GM06990 (cell line): ENCODE results near the gene SMPX.

Experiments used
- DNase-seq: peaks from one replicate; pipeline ENCODE4 v3.0.0-alpha.2; 2011; ENCODE audit not compliant: insufficient read length; ENCODE audit errors: extremely low read depth
- H3K27me3 ChIP-seq: replicated peaks from 2 replicates; pipeline ENCODE4 v1.6.0; 2011; ENCODE audit warnings: low read length; ENCODE audit not compliant: control insufficient read depth, insufficient read depth
- H3K36me3 ChIP-seq: 2 replicates; pipeline ENCODE4 v1.5.1; 2011; ENCODE audit warnings: low read length; ENCODE audit not compliant: control insufficient read depth, insufficient read depth
- H3K4me3 ChIP-seq: replicated peaks from 2 replicates; pipeline ENCODE4 v1.5.1; 2011; ENCODE audit warnings: low read depth, mild to moderate bottlenecking, control low read depth, low read length
- TF ChIP-seq, protein P1 (sequence below): IDR thresholded peaks from 2 replicates; pipeline ENCODE4 v1.5.1; 2011; ENCODE audit warnings: low read length, control low read depth, mild to moderate bottlenecking, inconsistent platforms; ENCODE audit not compliant: insufficient read depth, poor library complexity, severe bottlenecking

SMPX gene

DNA sequence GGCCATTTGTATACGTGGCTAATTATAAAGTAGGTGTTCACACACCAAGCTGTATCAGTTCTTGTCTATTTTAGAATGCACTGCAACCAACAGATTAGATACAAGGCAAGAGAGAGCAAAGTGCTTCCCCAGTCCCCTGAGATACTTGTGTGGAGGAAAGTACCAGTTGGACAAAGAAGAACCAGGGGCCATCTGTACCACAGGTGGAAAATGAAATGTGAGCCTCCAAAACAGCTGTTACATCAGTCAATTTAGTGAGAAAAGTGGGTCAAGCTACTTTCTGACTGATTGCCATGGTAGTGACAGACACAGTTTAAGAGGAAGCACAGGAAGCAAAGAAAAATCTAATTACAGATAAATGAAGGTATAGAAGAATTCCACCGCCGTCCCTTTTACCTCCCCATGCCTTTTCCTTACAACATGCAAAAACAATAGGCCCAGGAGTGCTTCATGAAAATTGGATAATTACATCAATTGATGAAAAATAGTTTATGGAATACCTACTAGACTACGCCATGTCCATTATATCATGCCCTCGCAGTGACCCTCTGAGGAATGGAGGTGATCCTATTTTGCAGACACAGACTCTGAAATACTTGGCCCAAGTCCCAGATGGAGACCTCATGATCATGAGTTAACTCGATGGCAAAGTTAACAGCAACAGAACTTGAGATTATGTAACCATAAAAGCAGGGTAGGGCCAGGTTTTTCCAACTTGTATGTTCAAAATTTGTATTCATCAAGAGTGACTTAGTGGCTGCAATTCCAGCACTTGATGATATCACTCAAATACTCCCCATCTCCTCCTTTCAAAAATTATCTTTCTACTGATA lies 15.8 kb downstream of the SMPX start:
- DNase-seq = no peak
- no peaks in the 10 kb centered on the region for H3K27me3 ChIP-seq
- H3K36me3 ChIP-seq = no peaks in the 10 kb centered on the region
- TF ChIP-seq, protein P1, sequence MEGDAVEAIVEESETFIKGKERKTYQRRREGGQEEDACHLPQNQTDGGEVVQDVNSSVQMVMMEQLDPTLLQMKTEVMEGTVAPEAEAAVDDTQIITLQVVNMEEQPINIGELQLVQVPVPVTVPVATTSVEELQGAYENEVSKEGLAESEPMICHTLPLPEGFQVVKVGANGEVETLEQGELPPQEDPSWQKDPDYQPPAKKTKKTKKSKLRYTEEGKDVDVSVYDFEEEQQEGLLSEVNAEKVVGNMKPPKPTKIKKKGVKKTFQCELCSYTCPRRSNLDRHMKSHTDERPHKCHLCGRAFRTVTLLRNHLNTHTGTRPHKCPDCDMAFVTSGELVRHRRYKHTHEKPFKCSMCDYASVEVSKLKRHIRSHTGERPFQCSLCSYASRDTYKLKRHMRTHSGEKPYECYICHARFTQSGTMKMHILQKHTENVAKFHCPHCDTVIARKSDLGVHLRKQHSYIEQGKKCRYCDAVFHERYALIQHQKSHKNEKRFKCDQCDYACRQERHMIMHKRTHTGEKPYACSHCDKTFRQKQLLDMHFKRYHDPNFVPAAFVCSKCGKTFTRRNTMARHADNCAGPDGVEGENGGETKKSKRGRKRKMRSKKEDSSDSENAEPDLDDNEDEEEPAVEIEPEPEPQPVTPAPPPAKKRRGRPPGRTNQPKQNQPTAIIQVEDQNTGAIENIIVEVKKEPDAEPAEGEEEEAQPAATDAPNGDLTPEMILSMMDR = no peak
- H3K4me3 ChIP-seq = no peak overlapping the region

DNA sequence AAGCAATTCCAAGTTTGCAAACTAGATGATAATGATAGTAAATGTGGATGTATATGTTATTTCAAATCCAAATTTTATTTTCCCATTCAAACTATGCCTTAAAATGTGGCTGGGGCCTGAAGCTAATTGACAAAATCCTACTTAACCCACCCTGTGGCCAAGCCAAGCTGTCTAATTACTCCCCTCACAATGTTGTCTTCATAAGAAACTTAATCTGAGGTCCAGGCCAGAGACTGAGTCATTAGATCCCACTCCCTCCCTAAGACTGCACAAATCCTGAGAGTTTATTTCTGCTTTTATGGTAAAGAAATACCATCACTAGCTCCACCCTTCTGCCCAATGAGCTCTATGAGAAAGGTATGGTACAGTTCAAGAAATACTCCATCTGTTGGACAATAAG lies 16.6 kb downstream of the SMPX start:
- TF ChIP-seq, protein P1 = no peak
- Histone ChIP-seq H3K36me3 (no peaks in the 10 kb centered on the region), H3K27me3 (no peaks in the 10 kb centered on the region), H3K4me3 (no peak overlapping the region)
- no peak for DNase-seq

DNA sequence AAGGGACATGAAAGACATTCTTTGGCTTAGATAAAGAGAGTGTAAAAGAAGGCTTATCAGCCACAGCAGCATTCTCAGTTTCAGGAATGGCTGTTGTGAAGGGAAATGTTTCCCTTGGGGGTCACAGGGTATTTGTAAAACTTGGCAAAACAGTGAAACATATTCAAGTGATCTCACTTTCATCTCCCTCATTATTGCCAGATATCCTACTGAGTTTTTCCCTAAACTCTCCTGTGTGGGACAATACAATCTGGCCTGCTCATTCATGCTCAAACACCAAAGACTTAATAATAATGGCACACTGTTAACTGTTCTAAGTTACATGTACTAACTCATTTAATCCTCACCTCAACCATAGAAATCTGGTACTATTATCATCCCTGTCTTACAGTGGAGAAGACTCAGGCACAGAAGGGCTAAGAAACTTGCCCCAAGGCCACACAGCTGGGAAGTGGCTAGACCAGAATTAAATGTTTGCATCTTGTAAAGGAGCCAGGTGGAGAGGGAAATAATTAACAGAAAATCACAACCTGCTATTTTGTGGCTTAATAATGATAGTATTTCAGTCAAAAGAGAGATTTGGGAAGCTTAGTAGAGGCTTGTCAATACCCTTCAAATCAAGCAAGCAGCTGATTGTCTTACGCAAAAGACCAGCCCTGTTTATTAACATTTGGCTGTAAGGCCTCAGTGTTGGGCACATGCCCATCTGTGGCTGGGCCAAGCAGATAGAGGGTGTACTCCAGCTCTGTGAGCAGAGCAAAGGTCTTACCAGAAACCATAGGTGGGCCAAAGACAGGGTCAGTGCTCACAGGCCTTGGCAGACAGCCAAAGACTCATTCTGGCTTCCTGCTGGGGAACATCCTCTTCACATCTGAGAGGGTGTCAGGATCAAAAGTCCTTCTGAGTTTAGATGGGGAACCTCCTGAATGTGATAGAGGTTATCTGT lies 17.3 kb downstream of the SMPX start:
- TF ChIP-seq, protein P1 = no peak
- no peaks in the 10 kb centered on the region for H3K36me3 ChIP-seq
- H3K4me3 ChIP-seq = no peak overlapping the region
- no peaks in the 10 kb centered on the region for H3K27me3 ChIP-seq
- no peak for DNase-seq

GRCh38 chrX:21738950-21739287 lies 19.0 kb downstream of the SMPX start:
- Histone ChIP-seq H3K36me3 (no peaks in the 10 kb centered on the region), H3K27me3 (no peaks in the 10 kb centered on the region), H3K4me3 (no peak overlapping the region)
- TF ChIP-seq, protein P1 = no peak
- DNase-seq = no peak

- Histone ChIP-seq H3K27me3 (no peaks in the 10 kb centered on the region), H3K4me3 (no peak overlapping the region), H3K36me3 (no peaks in the 10 kb centered on the region)
- no peak for DNase-seq
- TF ChIP-seq, protein P1 = no peak
These were observed 19.5 kb downstream of the SMPX start for GRCh38 chrX:21738210-21738949.
